ENCODE results near the gene ACBD6.

Gene ACBD6

DNA sequence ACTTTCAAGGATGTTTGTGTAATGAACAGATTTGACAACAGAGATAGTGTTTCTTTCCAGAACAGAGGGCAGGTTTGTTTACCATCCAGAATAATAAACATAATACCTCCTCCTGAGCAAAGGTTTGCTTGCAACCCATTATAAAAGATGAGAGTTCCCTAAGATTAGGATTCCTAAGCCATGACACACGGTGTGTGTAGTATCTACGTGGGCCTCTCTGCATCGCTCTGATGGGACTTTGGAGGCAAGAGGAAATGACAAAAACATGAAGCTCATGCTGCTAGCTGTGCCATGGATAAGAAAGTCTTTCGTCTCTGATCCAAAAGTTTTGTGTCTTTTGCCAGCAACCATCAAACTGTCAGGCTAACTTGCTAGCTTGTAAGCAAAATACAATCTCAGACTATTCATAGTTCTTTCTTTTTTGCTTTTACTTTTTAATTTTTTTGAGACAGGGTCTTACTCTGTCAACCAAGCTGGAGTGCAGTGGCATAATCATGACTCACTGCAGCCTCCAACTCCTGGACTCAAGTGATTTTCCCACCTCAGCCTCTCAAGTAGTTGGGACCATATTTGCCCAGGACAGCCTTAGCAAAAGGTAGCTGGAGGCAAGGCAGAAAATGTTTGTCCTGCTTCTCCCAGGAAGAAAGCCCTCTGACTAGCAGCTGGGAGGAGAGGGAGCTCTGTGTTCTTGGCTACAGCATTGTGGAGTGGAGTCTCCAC, 191.2 kb downstream of the ACBD6 start:
- in situ Hi-C loops (cut with HindIII; ENCODE audit: low sequenced_read_pairs): no loop called here

DNA sequence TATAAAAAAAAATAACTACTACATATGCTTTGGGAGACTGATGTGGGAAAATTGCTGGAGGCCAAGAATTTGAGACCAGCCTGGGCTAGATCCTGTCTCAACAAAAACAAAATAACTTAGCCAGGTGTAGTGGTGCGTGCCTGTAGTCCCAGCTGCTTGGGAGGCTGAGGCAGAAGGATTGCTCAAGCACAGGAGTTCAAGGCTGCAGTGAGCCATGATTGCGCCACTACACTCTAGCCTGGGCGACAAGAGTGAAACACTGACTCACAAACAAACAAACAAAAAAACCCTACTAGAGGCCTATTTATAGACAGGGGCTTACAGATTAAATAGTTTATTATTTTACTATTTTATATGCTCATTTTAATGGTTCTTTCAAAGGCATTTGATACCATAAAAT, 192.3 kb downstream of the ACBD6 start:
- in situ Hi-C loops (cut with HindIII; ENCODE audit: low sequenced_read_pairs): no loop called here

DNA sequence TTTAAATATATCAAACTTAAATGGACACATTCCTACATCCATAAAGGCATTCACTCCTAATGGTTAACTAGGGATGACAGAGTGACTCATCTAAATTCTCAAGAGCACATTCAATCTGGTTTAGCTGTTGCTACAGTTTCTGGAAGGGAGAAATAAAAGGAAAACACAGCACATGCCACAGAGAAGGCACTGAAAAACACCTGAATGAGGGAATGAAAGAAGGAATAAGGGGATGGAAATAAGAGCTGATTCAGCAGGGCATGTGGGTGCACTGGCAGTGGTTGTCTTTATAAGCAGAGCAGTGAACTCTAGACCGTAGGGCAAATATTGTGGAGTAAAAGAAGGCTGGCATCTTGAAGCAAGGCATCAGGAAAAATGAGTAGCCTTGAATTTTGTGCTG, 193.0 kb downstream of the ACBD6 start:
- in situ Hi-C loops (cut with HindIII; ENCODE audit: low sequenced_read_pairs): no loop called here

DNA sequence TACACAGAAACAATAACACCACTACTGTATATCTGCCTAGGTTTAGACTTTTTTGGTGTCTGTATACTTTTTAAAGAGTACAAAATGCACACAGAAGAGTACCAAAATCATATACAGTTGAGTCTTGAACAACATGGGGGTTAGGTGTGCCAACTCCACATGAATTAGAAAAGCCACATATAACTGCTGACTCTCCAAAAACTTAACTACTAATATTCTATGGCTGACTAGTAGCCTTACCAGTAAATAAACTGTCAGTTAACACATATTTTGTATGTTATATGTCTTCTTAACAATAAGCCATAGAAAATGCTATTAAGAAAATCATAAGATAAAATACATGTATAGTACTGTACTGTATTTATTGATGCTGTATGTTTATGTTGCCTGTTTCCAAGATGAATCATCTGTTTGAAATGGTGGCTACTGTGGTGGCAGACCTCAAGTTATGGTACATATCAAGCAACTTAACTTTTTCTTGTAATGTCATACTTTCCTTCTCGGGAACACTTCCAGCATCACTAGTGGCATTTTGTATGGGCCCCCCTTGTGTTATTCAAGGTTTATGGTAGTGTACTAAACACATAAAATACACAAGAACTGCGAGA, 201.1 kb downstream of the ACBD6 start:
- in situ Hi-C loops (cut with HindIII; ENCODE audit: low sequenced_read_pairs): no loop called here

DNA sequence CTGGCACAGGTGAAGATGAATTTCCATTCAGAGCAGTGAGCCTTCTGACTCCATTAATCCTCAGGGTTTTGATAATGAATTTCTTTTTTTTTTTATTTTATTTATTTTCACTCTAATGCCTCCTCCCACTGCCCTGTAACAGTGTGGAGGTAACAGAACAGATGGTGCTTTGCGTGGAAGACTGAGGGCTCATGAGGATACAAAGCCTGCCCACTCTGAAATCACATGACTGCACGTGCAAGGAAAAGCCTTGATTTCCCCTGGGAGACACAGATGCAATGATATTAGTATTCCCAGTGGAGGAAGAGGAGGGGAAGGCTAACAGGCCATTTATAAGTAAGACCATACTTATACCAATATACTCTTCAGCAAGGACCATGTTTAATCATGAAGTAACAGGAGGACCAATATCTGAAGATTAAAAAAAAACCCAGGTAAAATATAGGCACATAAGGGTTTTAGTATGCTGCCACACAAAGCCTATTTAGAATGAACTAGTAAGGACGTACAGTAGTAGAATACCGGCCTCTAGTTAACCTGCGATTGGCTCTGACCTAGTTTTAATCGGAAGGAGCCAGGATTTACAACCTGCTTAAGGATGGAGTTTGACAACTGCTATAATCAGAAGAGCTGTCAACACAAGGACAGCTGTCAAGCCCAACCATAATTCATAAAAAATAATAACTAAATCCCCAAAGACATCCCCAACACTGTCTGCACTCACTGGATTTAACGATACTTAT, 202.7 kb downstream of the ACBD6 start:
- in situ Hi-C loops (cut with HindIII; ENCODE audit: low sequenced_read_pairs): no loop called here

DNA sequence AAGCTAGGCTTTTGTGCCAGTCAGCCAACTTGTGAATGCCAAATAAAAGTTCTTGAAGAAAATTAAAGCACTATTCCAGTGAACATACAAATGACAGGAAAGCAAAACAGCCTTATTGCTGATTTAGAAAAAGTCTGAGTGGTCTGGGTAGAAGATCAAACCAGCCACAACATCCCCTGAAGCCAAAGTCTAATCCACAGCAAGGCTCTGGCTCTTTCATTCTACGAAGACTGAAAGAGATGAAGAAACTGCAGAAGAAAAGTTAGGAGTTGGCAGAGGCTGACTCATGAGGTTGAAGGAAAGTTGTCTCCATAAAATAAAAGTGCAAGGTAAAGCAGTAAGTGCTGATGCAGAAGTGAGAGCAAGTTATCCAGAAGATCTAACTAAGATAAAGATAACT, 206.4 kb downstream of the ACBD6 start:
- in situ Hi-C loops (cut with HindIII; ENCODE audit: low sequenced_read_pairs): no loop called here

DNA sequence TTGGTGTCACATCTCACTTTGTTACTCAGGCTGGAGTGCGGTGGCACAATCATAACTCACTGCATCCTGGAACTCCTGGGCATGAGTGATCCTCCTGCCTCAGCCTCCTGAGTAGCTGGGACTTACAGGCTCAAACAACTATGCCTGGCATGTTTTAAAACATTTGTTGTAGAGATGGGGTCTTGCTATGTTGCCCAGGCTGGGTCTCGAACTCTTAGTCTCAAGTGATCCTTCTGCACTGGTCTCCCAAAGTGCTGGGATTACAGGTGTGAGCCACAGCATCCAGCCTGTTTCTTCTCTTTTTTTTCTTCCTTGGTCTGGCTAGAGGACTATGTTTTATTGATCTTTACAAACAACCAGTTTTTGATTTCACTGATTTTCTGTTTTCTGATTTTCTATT, 207.7 kb downstream of the ACBD6 start:
- in situ Hi-C loops (cut with HindIII; ENCODE audit: low sequenced_read_pairs): no loop called here

DNA sequence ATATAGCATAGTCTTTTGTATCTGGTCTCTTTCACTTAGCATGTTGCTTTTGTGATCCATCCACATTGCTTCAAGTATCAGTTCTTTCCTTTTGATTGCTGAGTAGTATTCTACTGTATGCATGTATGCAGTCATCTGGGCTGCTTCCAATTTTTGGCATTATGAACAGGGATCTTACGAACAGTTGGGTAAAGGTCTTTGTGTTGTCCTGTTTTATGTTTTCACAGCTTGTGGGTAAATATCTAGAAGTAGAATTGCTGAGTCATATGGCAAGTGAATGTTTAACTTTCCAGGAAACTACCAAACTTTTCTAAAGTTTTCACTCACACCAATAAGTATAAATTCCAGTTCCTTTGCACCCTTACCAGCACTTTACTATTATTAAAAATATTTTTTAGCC, 211.4 kb downstream of the ACBD6 start:
- in situ Hi-C loops (cut with HindIII; ENCODE audit: low sequenced_read_pairs): no loop called here

DNA sequence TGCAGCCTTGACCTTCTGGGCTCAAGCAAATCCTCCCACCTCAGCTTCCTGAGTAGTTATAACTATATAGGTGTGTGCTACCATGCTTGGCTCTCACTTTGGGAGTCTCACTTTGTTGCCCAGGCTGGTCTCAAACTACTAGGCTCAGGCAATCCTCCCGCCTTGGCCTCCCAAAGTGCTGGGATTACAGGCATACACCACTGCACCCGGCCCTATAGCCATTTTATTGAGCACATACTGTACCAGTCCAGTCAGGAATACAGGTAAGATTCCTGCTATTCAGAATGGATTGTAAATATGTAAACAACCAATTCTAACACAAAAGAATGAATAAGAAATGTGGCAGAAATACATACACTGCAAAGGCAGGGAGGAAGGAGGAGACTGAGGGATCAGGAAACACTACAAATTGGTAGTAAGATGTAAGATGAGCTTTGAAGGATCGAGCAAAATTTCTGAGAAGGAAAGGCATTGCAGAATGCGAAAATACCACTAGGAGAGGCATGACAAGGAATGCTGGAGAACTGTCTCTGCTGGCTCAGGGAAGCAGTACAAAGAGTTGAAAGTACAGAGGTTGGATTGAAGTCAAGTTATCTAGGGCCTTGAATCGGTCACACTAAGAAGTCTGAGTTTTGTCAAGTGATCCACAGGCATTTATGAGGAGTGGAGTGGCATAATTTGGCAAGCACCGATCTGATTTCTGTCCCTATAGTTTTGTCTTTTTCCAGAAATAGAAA, 211.9 kb downstream of the ACBD6 start:
- in situ Hi-C loops (cut with HindIII; ENCODE audit: low sequenced_read_pairs): no loop called here

DNA sequence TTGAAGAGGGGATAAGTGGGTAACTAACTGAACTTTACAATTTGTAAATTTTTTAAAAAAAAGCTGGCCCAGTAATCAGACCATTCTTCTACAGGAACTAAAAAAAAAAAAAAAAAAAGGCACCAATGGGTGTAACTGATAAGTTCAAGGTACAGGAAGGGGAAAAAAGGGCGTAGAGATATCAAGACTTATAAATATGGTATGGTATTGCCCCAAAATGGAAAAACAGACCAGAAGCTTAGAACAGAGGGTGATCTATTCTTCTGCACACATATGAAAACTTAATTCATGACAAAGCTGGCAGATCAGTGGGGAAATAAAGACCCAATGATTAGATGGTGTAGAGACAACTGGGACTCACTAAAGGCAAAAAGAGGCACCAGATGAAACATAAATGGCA, 213.4 kb downstream of the ACBD6 start:
- in situ Hi-C loops (cut with HindIII; ENCODE audit: low sequenced_read_pairs): no loop called here

DNA sequence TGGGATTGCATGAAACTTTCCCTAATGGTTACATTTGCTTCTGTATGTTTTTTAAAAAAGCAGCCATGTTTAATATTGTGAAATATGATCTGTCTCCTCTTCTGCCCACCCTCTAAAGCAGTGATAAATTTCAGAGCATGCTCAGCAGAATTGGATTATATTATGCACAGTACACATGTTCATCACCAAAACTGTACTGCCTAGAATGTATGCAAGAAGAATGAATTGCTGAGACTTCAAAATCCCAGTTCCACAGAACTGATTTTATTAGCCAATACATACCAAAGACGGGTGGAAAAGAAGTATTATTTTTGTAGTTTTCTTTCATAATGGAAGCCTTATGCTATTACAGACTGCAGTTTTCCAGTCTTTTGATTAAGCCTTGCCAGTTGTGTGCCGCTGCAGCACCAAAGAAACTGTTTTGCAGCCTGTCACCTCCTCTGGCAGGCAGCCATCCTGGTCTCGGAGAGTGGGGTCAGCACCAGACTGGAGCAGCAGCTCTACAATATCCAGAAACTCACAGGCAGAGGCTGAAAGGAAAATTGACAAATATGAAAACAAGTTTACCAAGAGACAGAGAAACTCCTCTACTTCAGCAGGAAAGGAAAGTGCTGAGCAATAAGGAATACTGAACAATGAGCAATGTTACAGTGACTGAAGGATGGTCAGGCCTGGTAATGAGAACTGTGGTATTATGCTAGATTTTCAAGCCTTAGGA, 214.2 kb downstream of the ACBD6 start:
- in situ Hi-C loops (cut with HindIII; ENCODE audit: low sequenced_read_pairs): no loop called here

DNA sequence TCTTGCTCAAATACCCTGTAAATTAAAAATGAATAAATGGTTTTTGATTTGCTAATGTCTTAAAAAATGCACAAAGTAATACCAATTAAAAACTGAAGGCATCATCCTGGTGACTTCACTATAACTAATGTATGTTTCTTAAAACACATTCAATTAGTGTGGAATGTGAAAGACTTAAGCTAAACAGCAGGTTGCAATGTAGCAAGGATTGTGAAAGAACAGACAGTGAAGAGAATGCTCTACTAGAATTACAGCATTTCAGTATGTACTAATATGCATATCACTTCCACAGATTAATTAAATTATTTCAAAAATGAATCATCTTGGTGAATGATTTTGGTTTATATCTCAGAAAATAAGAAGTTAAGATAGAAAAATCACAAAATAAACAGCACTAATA, 216.0 kb downstream of the ACBD6 start:
- in situ Hi-C loops (cut with HindIII; ENCODE audit: low sequenced_read_pairs): no loop called here

DNA sequence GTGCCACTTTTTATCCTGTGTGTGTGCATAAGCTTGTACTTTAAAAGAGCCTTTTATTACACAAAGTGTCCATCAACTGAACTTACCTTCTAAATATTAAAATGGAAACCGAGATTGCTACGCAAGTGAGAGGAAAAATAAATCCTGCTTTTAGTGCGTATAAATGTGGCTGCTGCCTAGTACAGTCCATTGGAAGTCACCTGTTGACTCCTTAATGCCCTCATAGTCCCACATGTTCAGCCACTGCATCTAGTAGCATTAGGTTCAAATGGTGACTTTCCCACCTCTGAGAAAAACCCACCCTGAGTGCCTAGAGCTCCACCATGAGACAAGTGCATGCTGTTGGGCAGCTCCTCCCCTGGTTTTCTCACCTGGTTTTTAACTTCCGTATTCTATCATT, 219.3 kb downstream of the ACBD6 start:
- in situ Hi-C loops (cut with HindIII; ENCODE audit: low sequenced_read_pairs): no loop called here

DNA sequence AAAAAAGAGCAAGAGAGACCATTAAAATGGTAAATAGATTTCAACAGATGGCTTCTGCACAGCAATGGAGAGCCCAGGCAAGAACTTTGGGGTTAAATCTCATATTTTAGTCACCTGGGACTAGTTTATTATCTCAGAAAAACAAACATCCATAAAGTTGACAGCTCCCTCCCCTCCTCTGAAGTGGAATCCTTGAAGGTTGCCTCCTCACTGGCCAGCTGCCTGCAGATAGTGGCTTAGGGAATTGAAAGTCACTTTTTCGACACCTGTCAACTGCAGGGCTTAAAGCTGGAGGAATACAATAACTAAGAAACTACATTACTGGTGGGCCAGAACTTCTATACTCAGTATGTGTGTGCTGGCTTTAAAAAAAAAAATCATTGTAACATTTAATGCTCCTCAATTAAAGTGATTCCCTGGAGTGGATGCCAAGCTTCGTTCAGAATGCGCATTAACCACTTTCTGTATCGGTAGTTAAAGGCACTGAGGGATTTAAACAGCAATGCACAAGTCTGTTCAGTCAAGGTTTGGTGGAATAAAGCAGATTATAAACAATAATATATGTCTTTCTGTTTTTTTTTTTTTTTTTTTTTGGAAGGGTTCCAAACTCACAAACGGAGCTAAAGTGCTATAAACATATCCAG, 219.9 kb downstream of the ACBD6 start:
- in situ Hi-C loops (cut with HindIII; ENCODE audit: low sequenced_read_pairs): no loop called here

DNA sequence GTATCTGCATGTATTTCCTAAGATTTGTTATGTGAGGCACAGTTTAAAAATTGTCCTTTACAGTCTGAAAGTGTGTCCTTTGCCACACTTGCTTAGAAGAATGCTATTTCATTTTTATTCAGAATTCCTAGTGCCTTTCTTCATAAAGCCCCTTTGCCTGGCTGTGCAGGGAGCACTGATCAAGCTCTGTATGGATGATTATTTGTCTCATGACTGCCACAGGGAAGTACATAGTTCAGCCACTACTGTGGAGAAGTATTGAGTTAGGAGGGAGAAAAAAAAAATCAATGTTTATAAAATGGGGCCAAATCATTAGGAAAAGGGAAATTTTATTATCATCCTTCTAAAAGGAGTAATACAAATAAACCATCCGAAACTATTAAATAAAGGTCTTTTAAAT, 220.9 kb downstream of the ACBD6 start:
- in situ Hi-C loops (cut with HindIII; ENCODE audit: low sequenced_read_pairs): no loop called here

DNA sequence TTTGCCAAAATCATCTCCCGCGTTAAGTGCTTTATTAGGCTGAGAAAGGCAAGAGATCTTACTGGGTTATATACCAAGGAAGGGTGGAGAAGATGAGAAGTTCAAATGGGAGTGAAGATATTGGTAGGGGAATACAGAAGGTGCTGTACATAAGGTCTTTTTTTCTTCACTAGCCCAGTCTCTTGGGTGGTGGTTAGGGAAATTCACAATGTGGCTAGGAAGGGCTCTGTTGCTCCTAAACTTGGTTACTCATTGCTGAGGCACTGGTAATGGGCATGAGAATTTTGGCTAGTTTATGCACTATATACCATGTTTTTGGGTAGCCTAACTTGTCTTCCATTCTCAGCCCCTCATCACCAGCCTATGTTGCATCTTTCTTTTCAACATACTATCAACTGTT, 221.8 kb downstream of the ACBD6 start:
- in situ Hi-C loops (cut with HindIII; ENCODE audit: low sequenced_read_pairs): no loop called here

DNA sequence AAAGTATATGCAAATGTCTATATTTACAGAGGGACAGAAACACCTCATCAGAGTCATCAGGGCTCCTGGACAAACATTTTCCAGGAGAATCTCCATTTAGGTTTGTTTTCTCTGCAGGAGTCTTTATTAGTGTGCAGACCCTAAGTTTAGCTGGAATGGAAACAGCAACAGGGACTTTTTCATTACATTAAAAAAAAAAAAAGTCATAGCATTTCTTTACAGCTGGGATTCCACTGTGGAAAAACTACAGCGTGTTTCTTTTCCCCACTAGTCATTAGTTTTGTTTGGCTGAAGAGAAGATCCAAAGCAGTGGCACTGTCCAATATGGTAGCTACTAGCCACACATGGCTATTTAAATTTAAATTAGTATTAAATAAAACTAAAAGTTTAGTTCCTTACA, 222.7 kb downstream of the ACBD6 start:
- in situ Hi-C loops (cut with HindIII; ENCODE audit: low sequenced_read_pairs): no loop called here

DNA sequence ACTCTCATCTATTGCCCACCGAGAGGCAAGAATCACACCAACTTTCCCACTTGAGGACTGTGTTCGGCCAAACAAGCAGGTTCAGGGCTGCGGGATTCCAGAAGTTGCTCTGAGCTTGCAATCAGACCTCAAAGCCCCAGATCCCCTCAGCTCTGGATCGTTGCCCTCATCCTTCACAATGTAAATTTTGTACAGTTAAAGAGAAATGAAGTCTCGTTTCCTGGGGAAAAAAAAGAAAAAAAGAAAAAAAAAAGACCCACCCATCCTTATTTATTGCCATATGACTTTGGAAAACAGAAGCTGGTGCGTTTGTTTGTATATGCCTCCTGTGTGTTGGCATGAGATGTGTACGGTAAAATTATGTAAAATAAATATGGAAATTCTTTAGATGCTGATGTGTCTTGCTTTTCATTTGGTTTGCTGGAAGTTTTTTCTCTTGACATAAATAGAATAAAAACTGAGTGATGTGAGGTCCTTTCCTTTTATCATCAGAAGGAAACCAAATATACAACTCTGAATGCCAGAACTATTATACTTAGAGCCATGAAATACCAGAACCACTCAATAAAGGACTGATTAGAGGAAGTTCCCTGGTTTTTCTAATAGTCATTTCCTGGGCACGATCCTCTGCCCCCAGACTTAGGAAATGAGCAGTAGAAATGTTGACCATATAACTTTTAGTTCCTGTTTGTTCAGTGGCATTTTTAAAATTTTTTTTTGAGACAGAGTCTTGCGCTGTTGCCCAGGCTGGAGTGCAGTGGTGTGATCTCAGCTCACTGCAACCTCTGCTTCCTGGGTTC, 223.6 kb downstream of the ACBD6 start:
- in situ Hi-C loops (cut with HindIII; ENCODE audit: low sequenced_read_pairs): no loop called here

DNA sequence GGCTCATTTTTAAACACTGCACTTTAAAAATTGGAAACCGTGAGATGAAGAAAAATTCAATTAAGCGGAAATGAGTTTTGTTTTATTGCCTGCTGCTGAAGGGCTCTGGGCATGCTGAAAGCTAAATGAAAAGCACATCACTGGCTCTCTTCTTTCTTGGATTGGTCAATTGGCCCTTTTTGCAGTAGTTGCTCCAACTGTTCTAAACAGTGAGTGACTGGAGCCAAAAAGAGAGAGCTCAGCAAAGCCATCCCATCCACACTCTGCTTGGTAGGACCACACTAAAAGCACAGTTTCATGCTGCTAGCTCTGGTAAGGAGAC, 224.2 kb downstream of the ACBD6 start:
- in situ Hi-C loops (cut with HindIII; ENCODE audit: low sequenced_read_pairs): no loop called here
